Stomach (tissue), 4 donors: ENCODE measurements around the gene CELF4.

Source experiments
- POLR2A ChIP-seq, 4 donors: fragments of 450-650 bp; IDR thresholded peaks; one replicate each; pipeline ENCODE4 v1.6.1; 2016; ENCODE audit warnings: antibody characterized with exemption in 4 of 4, control low read depth in 2 of 4, mild to moderate bottlenecking in 1 of 4, moderate library complexity in 1 of 4
- POLR2AphosphoS5 ChIP-seq, 3 donors: sonication (generic); formaldehyde crosslinking; IDR thresholded peaks; one replicate each; pipeline ENCODE4 v1.6.1; 2016; ENCODE audit warnings: antibody characterized with exemption in 3 of 3
- TF ChIP-seq, protein P1 (sequence below), 7 experiments: fragments of 450-650 bp in 4 of 7; fragments of 200-600 bp in 3 of 7; sonication (generic) in 3 of 7; IDR thresholded peaks; one replicate each; pipeline ENCODE4 v1.5.1; 2016 to 2019; ENCODE audit warnings: antibody characterized with exemption in 7 of 7, control low read depth in 2 of 7, mild to moderate bottlenecking in 1 of 7

DNA sequence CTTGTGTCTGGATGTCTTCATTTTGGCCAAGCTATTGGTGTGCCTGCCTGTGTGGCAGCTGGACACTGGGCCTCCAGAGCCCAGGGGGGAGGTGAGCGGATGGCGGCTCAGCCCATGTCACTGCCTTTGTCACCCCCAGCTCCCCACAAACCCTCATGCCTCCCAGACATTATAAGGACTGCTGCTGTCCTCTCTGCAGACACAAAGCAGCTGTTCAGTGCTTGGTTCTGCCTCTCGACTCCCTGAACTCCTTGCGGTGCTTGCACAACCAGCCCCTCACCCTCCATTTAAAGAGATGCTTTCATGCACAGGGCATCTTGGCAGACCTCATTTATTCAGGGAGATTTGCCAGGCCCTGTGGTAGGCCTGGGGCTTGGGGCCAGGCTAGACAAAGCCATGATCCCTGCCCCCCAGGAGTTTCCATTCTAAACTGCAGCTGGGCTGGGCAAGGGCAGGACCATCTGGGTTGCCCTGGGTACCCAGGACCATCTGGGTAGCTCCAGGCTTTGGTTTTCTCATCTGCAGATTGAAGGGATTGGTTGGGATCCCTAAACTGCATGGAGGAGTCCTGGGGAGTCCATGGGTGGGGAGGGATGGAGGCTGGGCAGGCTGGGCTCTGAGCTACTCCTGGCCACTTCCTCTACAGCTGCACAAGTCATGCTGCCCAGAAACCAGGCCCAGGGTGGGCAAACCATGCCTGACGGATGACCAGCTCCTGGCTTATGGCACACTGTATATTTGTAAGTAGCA is 168.5 kb downstream of the CELF4 start:
- TF ChIP-seq, protein P1, sequence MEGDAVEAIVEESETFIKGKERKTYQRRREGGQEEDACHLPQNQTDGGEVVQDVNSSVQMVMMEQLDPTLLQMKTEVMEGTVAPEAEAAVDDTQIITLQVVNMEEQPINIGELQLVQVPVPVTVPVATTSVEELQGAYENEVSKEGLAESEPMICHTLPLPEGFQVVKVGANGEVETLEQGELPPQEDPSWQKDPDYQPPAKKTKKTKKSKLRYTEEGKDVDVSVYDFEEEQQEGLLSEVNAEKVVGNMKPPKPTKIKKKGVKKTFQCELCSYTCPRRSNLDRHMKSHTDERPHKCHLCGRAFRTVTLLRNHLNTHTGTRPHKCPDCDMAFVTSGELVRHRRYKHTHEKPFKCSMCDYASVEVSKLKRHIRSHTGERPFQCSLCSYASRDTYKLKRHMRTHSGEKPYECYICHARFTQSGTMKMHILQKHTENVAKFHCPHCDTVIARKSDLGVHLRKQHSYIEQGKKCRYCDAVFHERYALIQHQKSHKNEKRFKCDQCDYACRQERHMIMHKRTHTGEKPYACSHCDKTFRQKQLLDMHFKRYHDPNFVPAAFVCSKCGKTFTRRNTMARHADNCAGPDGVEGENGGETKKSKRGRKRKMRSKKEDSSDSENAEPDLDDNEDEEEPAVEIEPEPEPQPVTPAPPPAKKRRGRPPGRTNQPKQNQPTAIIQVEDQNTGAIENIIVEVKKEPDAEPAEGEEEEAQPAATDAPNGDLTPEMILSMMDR (IDR thresholded peaks at IDR 0.05) = no peak
- TF ChIP-seq POLR2A (IDR thresholded peaks at IDR 0.05) (no peak), POLR2AphosphoS5 (IDR thresholded peaks at IDR 0.05) (no peak)
